H9 (cell line): ENCODE data around the gene OPA3. TPM values are rescaled to one million over a fixed set of nuclear protein-coding genes. Genes with fewer than 3 reads are reported as not detected.

Experiments used
- DNase-seq: peaks from one replicate; pipeline ENCODE4 v3.0.0-alpha.2; 2017
- H2AFZ ChIP-seq: one replicate; pipeline ENCODE4 v1.6.1; 2013; ENCODE audit warnings: mild to moderate bottlenecking, low read length, control low read depth, moderate library complexity
- H2AK5ac ChIP-seq: 2 replicates; pipeline ENCODE4 v1.6.1; 2013; ENCODE audit warnings: low read length, control low read depth, mixed read lengths; ENCODE audit not compliant: insufficient read length
- H2BK120ac ChIP-seq: one replicate; pipeline ENCODE4 v1.6.1; 2013; ENCODE audit warnings: low read depth, mild to moderate bottlenecking, low read length, control low read depth, inconsistent platforms; ENCODE audit not compliant: poor library complexity, severe bottlenecking
- H2BK12ac ChIP-seq: 2 replicates; pipeline ENCODE4 v1.6.1; 2013; ENCODE audit warnings: low read length, control low read depth, mixed read lengths, low read depth; ENCODE audit not compliant: insufficient read length
- H2BK15ac ChIP-seq: 2 replicates; pipeline ENCODE4 v1.6.1; 2013; ENCODE audit warnings: low read depth, low read length, control low read depth
- H2BK20ac ChIP-seq: one replicate; pipeline ENCODE4 v1.6.1; 2013; ENCODE audit warnings: low read depth, mild to moderate bottlenecking, low read length, control low read depth, inconsistent platforms; ENCODE audit not compliant: poor library complexity, severe bottlenecking
- H2BK5ac ChIP-seq: 2 replicates; pipeline ENCODE4 v1.6.1; 2013; ENCODE audit warnings: low read length, control low read depth, mixed read lengths; ENCODE audit not compliant: insufficient read length
- H3K14ac ChIP-seq: 2 replicates; pipeline ENCODE4 v1.6.1; 2013; ENCODE audit warnings: low read length, control low read depth; ENCODE audit not compliant: insufficient read depth
- H3K18ac ChIP-seq: 2 replicates; pipeline ENCODE4 v1.6.1; 2013; ENCODE audit warnings: low read depth, mild to moderate bottlenecking, mixed read lengths, low read length, control low read depth; ENCODE audit not compliant: insufficient read length
- H3K23ac ChIP-seq: 2 replicates; pipeline ENCODE4 v1.6.1; 2013; ENCODE audit warnings: low read length, control low read depth, mixed read lengths, low read depth; ENCODE audit not compliant: insufficient read length
- H3K23me2 ChIP-seq: 2 replicates; pipeline ENCODE4 v1.6.1; 2013; ENCODE audit warnings: low read depth, mild to moderate bottlenecking, mixed read lengths, low read length, control low read depth; ENCODE audit not compliant: insufficient read length, poor library complexity, severe bottlenecking
- H3K27ac ChIP-seq: 2 replicates; pipeline ENCODE4 v1.5.1; 2013; ENCODE audit warnings: low read length, control low read depth, mixed read lengths, low read depth; ENCODE audit not compliant: insufficient read length
- H3K27me3 ChIP-seq: 2 replicates; pipeline ENCODE4 v1.6.1; 2013; ENCODE audit warnings: low read length, control low read depth, inconsistent platforms; ENCODE audit not compliant: insufficient read depth
- H3K4ac ChIP-seq: 2 replicates; pipeline ENCODE4 v1.6.1; 2013; ENCODE audit warnings: low read depth, mild to moderate bottlenecking, control low read depth, inconsistent platforms, low read length, moderate library complexity
- H3K4me1 ChIP-seq: 2 replicates; pipeline ENCODE4 v1.6.1; 2013; ENCODE audit warnings: low read length, control low read depth, inconsistent platforms; ENCODE audit not compliant: insufficient read depth
- H3K4me2 ChIP-seq: 2 replicates; pipeline ENCODE4 v1.6.1; 2013; ENCODE audit warnings: low read length, control low read depth, mixed read lengths; ENCODE audit not compliant: insufficient read length, insufficient read depth
- H3K56ac ChIP-seq: 2 replicates; pipeline ENCODE4 v1.6.1; 2013; ENCODE audit warnings: low read depth, mild to moderate bottlenecking, mixed read lengths, low read length, control low read depth; ENCODE audit not compliant: insufficient read length
- H3K79me1 ChIP-seq: 2 replicates; pipeline ENCODE4 v1.6.1; 2013; ENCODE audit warnings: low read depth, mild to moderate bottlenecking, moderate library complexity, low read length, control low read depth, inconsistent platforms; ENCODE audit not compliant: insufficient read depth, poor library complexity, severe bottlenecking
- H3K79me2 ChIP-seq: 2 replicates; pipeline ENCODE4 v1.6.1; 2013; ENCODE audit warnings: low read length, control low read depth, inconsistent platforms; ENCODE audit not compliant: insufficient read depth
- H3K9ac ChIP-seq: 2 replicates; pipeline ENCODE4 v1.6.1; 2013; ENCODE audit warnings: low read length, control low read depth, mixed read lengths; ENCODE audit not compliant: insufficient read length; ENCODE audit errors: extremely low read depth
- H3K9me3 ChIP-seq: one replicate; pipeline ENCODE4 v1.6.1; 2013; ENCODE audit warnings: low read depth, low read length, inconsistent platforms; ENCODE audit not compliant: control insufficient read depth
- H3T11ph ChIP-seq: one replicate; pipeline ENCODE4 v1.6.1; 2013; ENCODE audit warnings: mild to moderate bottlenecking, low read length, control low read depth, inconsistent platforms
- H4K20me1 ChIP-seq: one replicate; pipeline ENCODE4 v1.6.1; 2013; ENCODE audit not compliant: control insufficient read depth, insufficient read length, insufficient read depth
- H4K5ac ChIP-seq: 2 replicates; pipeline ENCODE4 v1.6.1; 2013; ENCODE audit warnings: low read depth, mild to moderate bottlenecking, mixed read lengths, low read length, control low read depth; ENCODE audit not compliant: insufficient read length
- H4K8ac ChIP-seq: replicated peaks from 2 replicates; pipeline ENCODE4 v1.6.1; 2013; ENCODE audit warnings: low read length, control low read depth, mixed read lengths, low read depth; ENCODE audit not compliant: insufficient read length
- H4K91ac ChIP-seq: 2 replicates; pipeline ENCODE4 v1.6.1; 2013; ENCODE audit warnings: low read depth, mild to moderate bottlenecking, moderate library complexity, mixed read lengths, low read length, control low read depth; ENCODE audit not compliant: insufficient read length
- H3K27ac Mint-ChIP-seq, 3 experiments: 2 replicates in 2 of 3; 3 replicates in 1 of 3; pipeline ENCODE4 v1.8.0; 2020 to 2021; ENCODE audit warnings: mixed read lengths in 3 of 3, mild to moderate bottlenecking in 1 of 3, moderate library complexity in 1 of 3
- H3K27me3 Mint-ChIP-seq: 2 replicates; pipeline ENCODE4 v1.8.0; 2021; ENCODE audit warnings: low read depth, mild to moderate bottlenecking, moderate library complexity, mixed read lengths
- H3K36me3 Mint-ChIP-seq, 3 experiments: 2 replicates in 2 of 3; 3 replicates in 1 of 3; pipeline ENCODE4 v1.8.0; 2020 to 2021; ENCODE audit warnings: low read depth in 3 of 3, mixed read lengths in 3 of 3; ENCODE audit not compliant: insufficient read depth in 1 of 3
- H3K4me1 Mint-ChIP-seq, 2 experiments: 2 replicates each; pipeline ENCODE4 v1.8.0; 2020; ENCODE audit warnings: mixed read lengths in 2 of 2
- H3K4me3 Mint-ChIP-seq, 2 experiments: 2 replicates in 1 of 2; 3 replicates in 1 of 2; pipeline ENCODE4 v1.8.0; 2020 to 2021; ENCODE audit warnings: mild to moderate bottlenecking in 2 of 2, mixed read lengths in 2 of 2, moderate library complexity in 1 of 2
- H3K9me3 Mint-ChIP-seq, 2 experiments: 2 replicates in 1 of 2; 3 replicates in 1 of 2; pipeline ENCODE4 v1.8.0; 2020; ENCODE audit warnings: mild to moderate bottlenecking in 2 of 2, mixed read lengths in 2 of 2, moderate library complexity in 1 of 2
- WGBS: extraction: QIAGEN DNeasy Blood & Tissue Kit; methylation state at CpG from one replicate; pipeline ENCODE4 v1.1.7; 2013; ENCODE audit warnings: missing lambda C conversion rate, low lambda C conversion rate, mixed read lengths; ENCODE audit not compliant: insufficient read length; ENCODE audit errors: extremely low coverage; 5-methylcytosine and 5-hydroxymethylcytosine counted together
- total RNA-seq: library from RNA; stranded (reverse); gene quantifications from 2 replicates; pipeline ENCODE4 v1.2.1, GENCODE V29; 2021
- TF ChIP-seq, protein P1 (sequence below): fragments of 200-600 bp; sonication (generic); conservative IDR thresholded peaks from 3 replicates; pipeline ENCODE4 v1.8.0; 2021; ENCODE audit warnings: antibody characterized with exemption, mild to moderate bottlenecking

OPA3 gene
- total RNA-seq, 1 experiment from 2014 or later = 13.0 TPM

DNA sequence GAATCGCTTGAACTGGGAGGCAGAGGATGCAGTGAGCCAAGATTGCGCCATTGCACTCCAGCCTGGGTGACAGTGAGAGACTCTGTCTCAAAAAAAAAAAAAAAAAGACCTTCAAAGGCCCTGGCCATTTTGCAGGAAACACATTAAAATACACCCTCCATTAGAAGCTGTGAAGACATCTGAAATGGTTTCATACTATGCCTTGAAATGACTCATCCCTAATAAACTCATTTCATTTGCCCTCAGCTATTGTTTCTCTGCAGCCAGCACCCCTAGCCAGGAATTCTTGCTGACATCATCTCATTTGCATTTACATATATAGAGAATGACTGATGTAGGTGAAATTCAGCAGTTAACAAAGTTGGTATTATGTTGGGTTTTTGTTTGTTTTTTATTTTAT is 45.9 kb upstream of the OPA3 start:
- H3K4ac ChIP-seq = no peak overlapping the region
- H4K20me1 ChIP-seq = no peaks in the 10 kb centered on the region
- H2AFZ ChIP-seq = no peak overlapping the region
- no peak overlapping the region for H3K9ac ChIP-seq
- H3K18ac ChIP-seq = no peak overlapping the region
- H3K14ac ChIP-seq = no peak overlapping the region
- no CpG with 5 or more reads among the region's 2 CpGs for WGBS
- no peak overlapping the region for H3K23ac ChIP-seq
- H4K91ac ChIP-seq = no peak overlapping the region
- H2BK12ac ChIP-seq = no peak overlapping the region
- no peaks in the 10 kb centered on the region for H3K79me1 ChIP-seq
- Mint-ChIP-seq H3K27me3 (no peaks in the 10 kb centered on the region; the same call in 1 of the 2 replicates), H3K4me3 (no peak overlapping the region), H3K9me3 (no peaks in the 10 kb centered on the region; a peak in 1 of 5 replicates), H3K36me3 (peaks cover 0 to 26% (median 21%) of the 10 kb centered on the region in 3 experiments; a peak in 6 of 7 replicates), H3K27ac (peak overlapping the region in 1 of 3 experiments; percentile 49; a peak in 1 of 7 replicates), H3K4me1 (peaks cover 15 to 25% of the 10 kb centered on the region in 2 experiments)
- no peak overlapping the region for H3K56ac ChIP-seq
- TF ChIP-seq, protein P1, sequence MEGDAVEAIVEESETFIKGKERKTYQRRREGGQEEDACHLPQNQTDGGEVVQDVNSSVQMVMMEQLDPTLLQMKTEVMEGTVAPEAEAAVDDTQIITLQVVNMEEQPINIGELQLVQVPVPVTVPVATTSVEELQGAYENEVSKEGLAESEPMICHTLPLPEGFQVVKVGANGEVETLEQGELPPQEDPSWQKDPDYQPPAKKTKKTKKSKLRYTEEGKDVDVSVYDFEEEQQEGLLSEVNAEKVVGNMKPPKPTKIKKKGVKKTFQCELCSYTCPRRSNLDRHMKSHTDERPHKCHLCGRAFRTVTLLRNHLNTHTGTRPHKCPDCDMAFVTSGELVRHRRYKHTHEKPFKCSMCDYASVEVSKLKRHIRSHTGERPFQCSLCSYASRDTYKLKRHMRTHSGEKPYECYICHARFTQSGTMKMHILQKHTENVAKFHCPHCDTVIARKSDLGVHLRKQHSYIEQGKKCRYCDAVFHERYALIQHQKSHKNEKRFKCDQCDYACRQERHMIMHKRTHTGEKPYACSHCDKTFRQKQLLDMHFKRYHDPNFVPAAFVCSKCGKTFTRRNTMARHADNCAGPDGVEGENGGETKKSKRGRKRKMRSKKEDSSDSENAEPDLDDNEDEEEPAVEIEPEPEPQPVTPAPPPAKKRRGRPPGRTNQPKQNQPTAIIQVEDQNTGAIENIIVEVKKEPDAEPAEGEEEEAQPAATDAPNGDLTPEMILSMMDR = no peak
- H2BK120ac ChIP-seq = no peak overlapping the region
- no peak overlapping the region for H2BK20ac ChIP-seq
- H2AK5ac ChIP-seq = no peak overlapping the region
- no peak for DNase-seq
- no peaks in the 10 kb centered on the region for H3K27me3 ChIP-seq
- H3K79me2 ChIP-seq = no peaks in the 10 kb centered on the region
- no peaks in the 10 kb centered on the region for H3K9me3 ChIP-seq
- no peak overlapping the region for H4K5ac ChIP-seq
- H3T11ph ChIP-seq = no peak overlapping the region
- no peak overlapping the region for H3K4me2 ChIP-seq
- no peaks in the 10 kb centered on the region; the same call in 1 of the 2 replicates for H3K4me1 ChIP-seq
- H2BK15ac ChIP-seq = no peak overlapping the region
- no peak overlapping the region for H4K8ac ChIP-seq
- H2BK5ac ChIP-seq = no peak overlapping the region
- no peak overlapping the region for H3K27ac ChIP-seq
- H3K23me2 ChIP-seq = no peaks in the 10 kb centered on the region
